ENCODE data around the gene EWSR1.

The EWSR1 gene

DNA sequence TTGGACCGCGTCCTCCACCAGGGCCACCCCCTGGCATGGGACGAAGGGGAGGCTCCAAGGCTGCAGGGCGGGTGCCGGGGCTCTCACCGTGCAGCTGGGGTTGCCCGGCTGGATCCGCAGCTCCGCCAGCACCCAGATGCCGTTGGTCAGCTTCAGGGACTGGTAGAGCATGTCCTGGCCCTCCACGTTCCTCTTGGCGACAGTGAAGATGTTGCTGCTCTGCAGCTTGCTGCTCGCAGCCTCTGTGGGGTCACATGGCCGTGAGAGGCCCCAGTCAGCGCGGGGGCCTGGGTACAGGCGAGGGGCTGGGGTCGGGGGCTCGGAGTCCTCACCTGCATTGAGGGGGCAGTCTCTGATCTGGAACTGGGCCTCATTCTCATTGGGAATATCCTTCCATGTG is 62.2 kb downstream of the EWSR1 start:
- no peak overlapping the region for H3K9ac ChIP-seq
- no peaks in the 10 kb centered on the region for H3K36me3 ChIP-seq (ENCODE audit: insufficient read depth)

DNA sequence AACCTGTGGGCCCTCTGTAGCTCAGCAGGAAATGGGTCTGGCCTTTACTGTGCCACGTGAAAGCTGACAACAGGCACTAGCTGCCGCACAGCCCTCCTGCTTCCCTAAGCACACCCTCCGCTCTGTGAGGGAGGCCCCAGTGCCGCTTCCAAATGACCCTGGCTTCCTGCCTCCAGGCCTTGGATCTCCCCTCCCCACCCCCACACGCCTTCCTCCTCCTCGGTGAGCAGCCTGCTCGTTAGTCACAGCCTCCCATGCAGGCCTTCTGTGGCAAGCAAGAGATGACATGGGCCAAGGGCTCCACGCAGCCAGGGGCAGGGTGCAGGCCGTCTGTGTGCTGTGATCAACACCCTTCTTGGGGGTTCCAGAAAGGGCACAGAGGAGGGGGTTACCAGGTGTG is 62.7 kb downstream of the EWSR1 start:
- Histone ChIP-seq H3K4me1 (ENCODE audit: low read depth, poor library complexity, severe bottlenecking) (no peaks in the 10 kb centered on the region), H3K79me2 (ENCODE audit: insufficient read depth, low read depth) (no peaks in the 10 kb centered on the region), H4K20me1 (ENCODE audit: insufficient read depth) (no peaks in the 10 kb centered on the region), H3K4me3 (IDR thresholded peaks at IDR 0.05; ENCODE audit: insufficient read depth, low read depth, low read length) (no peak overlapping the region), H3K9ac (no peak overlapping the region), H3K4me2 (no peak overlapping the region), H3K36me3 (ENCODE audit: insufficient read depth) (no peaks in the 10 kb centered on the region), H3K27me3 (ENCODE audit: insufficient read depth, low read depth) (no peaks in the 10 kb centered on the region), H2AFZ (ENCODE audit: low read depth) (no peak overlapping the region), H3K27ac (no peak overlapping the region)
- TF ChIP-seq, protein P1, sequence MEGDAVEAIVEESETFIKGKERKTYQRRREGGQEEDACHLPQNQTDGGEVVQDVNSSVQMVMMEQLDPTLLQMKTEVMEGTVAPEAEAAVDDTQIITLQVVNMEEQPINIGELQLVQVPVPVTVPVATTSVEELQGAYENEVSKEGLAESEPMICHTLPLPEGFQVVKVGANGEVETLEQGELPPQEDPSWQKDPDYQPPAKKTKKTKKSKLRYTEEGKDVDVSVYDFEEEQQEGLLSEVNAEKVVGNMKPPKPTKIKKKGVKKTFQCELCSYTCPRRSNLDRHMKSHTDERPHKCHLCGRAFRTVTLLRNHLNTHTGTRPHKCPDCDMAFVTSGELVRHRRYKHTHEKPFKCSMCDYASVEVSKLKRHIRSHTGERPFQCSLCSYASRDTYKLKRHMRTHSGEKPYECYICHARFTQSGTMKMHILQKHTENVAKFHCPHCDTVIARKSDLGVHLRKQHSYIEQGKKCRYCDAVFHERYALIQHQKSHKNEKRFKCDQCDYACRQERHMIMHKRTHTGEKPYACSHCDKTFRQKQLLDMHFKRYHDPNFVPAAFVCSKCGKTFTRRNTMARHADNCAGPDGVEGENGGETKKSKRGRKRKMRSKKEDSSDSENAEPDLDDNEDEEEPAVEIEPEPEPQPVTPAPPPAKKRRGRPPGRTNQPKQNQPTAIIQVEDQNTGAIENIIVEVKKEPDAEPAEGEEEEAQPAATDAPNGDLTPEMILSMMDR (conservative IDR thresholded peaks at IDR 0.05; ENCODE audit: low read depth, low read length), result no peak

More for the DNA sequence above, 62.2 kb downstream of the EWSR1 start:
- Histone ChIP-seq H3K27me3 (ENCODE audit: insufficient read depth, low read depth) (no peaks in the 10 kb centered on the region), H4K20me1 (ENCODE audit: insufficient read depth) (no peaks in the 10 kb centered on the region), H3K4me2 (no peak overlapping the region), H3K4me1 (ENCODE audit: low read depth, poor library complexity, severe bottlenecking) (no peaks in the 10 kb centered on the region), H3K27ac (no peak overlapping the region), H3K79me2 (ENCODE audit: insufficient read depth, low read depth) (no peaks in the 10 kb centered on the region), H2AFZ (ENCODE audit: low read depth) (no peak overlapping the region), H3K4me3 (IDR thresholded peaks at IDR 0.05; ENCODE audit: insufficient read depth, low read depth, low read length) (no peak overlapping the region)
- TF ChIP-seq, protein P1 (conservative IDR thresholded peaks at IDR 0.05; ENCODE audit: low read depth, low read length), result no peak

DNA sequence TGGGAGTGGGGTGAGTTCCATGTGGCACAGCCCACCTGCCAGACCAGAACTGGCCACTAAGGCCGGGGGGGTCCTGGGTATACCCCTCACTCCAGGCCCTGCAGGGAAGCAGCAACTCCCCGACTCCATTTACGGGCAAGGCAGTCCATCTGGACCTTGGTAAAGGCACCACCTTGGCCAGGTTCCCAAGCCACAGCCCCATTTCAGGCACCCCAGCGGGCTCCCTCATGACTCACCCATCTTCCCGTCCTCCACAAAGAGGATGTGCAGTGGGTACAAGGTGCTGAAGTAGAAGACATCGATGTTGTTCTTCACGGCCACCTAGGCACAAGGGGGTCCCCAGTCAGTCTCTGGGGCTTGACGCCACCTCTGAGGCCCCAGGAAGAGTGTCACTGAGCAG is 63.1 kb downstream of the EWSR1 start:
- Histone ChIP-seq H3K4me2 (no peak overlapping the region), H4K20me1 (ENCODE audit: insufficient read depth) (no peaks in the 10 kb centered on the region), H3K36me3 (ENCODE audit: insufficient read depth) (no peaks in the 10 kb centered on the region), H3K79me2 (ENCODE audit: insufficient read depth, low read depth) (no peaks in the 10 kb centered on the region), H3K4me1 (ENCODE audit: low read depth, poor library complexity, severe bottlenecking) (no peaks in the 10 kb centered on the region), H3K4me3 (IDR thresholded peaks at IDR 0.05; ENCODE audit: insufficient read depth, low read depth, low read length) (no peak overlapping the region), H3K27ac (no peak overlapping the region), H2AFZ (ENCODE audit: low read depth) (no peak overlapping the region), H3K27me3 (ENCODE audit: insufficient read depth, low read depth) (no peaks in the 10 kb centered on the region), H3K9ac (no peak overlapping the region)
- TF ChIP-seq, protein P1 (conservative IDR thresholded peaks at IDR 0.05; ENCODE audit: low read depth, low read length), result no peak

DNA sequence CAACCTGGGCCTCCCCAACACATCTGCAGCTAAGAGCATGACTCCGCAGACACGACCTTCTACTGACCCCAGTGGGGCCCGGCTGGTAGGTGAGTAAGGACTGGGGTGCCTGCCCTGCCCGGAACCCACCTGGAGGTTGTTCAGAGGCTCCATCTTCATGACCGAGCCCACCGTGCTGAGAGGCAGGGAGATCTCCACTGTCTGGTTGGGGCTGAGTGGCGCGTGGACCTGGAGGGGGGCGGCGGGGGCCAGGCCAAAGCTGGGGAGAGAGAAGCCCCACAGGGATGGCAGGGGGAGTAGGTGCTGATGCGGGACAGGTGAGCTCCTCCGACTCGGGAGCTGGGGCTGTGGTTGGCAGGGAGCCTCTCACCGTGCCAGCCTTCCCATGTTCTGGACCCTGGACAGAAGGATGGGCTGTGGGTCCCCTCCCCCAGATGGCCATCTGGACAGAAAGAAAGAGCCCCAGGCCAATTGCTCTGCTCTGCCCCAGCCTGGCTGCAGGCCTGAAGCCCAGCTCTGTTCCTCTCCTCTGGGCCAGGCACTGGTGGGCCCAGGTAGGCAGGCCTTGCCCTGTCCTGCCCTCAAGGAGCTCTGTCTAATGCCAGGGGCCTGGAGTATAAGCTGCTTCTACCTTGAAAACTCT is 63.7 kb downstream of the EWSR1 start:
- H3K79me2 ChIP-seq (ENCODE audit: insufficient read depth, low read depth), result no peaks in the 10 kb centered on the region
- TF ChIP-seq, protein P1 (conservative IDR thresholded peaks at IDR 0.05; ENCODE audit: low read depth, low read length), result no peak
- H3K36me3 ChIP-seq (ENCODE audit: insufficient read depth), result no peaks in the 10 kb centered on the region
- H3K4me2 ChIP-seq, result no peak overlapping the region
- H4K20me1 ChIP-seq (ENCODE audit: insufficient read depth), result no peaks in the 10 kb centered on the region
- no peak overlapping the region for H3K9ac ChIP-seq
- no peaks in the 10 kb centered on the region for H3K27me3 ChIP-seq (ENCODE audit: insufficient read depth, low read depth)
- no peak overlapping the region for H3K4me3 ChIP-seq (IDR thresholded peaks at IDR 0.05; ENCODE audit: insufficient read depth, low read depth, low read length)
- H2AFZ ChIP-seq (ENCODE audit: low read depth), result no peak overlapping the region
- no peaks in the 10 kb centered on the region for H3K4me1 ChIP-seq (ENCODE audit: low read depth, poor library complexity, severe bottlenecking)
- no peak overlapping the region for H3K27ac ChIP-seq

Measured in KMS-11 (cell line).